GM18502 (cell line): ENCODE results near the gene ACOXL.

ENCODE experiments used
- ATAC-seq: cut with Tn5 transposase; IDR thresholded peaks from one replicate; pipeline ENCODE4 v1.9.1; 2021; ENCODE audit warnings: mild to moderate bottlenecking; ENCODE audit not compliant: unreplicated experiment, poor library complexity

The ACOXL gene

DNA sequence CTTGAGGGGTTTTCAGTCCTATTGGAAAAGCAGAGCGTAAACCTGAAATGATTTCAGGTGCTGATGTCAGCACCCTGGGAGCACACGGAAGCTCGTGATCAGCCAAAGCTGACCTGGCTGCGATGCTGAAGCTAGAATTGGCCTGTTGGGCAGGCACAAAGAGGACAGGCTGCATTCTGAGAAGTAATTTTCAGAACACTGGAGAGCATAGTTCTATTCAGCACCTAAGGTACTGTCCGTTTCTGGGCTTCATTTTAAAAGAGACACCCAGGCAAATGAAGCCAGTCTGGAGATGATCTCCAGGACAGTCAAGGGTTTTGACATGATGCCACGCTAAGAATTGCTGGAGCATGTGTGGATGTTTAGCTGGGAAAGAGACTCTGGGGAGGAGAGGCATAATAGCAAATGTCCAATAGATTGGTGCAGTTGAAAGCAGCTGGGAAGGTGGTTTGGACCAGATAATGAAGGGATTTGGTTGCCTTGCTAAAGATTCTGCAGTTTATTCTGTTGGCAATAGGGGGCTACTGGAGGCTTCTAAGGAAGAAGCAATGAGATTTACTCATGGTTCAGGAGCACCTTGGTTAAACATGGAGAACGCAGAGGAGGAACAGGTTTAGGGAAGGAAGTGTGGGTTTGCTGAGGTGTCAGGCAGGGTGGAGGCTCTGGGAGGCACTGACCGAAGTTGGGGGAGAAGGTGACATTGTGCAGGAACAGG lies 86.6 kb downstream of the ACOXL start:
- no peak for ATAC-seq

DNA sequence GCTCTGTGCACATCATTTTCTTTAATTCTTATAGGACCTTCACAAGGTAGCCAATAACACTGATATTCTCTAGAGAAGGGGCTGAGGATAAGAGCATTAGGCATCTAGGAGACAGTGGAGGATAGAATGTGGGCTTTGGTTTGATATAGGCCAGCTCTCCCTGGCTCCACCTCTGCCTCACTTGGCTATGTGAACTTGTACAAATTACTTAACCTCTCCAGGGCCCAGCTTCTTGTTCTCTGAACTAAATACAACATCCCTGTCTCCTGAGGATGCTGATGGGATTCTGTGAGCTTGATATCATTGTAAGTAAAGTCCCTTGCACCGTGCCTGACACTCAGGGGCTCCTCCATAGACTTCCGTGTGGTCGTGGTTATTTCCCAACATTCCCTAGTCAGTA lies 87.3 kb downstream of the ACOXL start:
- ATAC-seq, result no peak

DNA sequence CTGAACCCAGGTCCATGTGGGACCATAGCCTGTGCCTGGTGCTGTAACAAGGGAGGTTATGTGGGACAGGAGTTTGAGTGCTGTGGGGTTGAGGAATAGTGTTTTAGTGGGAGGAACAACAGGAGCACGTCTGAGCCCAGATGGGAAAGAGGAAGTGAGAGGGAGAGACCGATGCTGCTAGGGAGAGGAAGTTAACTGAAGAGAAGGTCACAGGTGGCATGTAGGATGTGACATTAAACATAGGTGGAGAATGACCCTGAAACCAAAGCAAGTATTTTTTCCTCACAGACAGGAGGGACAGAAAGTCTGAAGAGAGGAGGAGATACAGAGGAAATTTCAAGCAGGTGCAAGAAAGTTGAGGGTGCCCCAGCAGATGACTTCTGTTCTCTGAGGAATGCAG lies 87.8 kb downstream of the ACOXL start:
- no peak for ATAC-seq

DNA sequence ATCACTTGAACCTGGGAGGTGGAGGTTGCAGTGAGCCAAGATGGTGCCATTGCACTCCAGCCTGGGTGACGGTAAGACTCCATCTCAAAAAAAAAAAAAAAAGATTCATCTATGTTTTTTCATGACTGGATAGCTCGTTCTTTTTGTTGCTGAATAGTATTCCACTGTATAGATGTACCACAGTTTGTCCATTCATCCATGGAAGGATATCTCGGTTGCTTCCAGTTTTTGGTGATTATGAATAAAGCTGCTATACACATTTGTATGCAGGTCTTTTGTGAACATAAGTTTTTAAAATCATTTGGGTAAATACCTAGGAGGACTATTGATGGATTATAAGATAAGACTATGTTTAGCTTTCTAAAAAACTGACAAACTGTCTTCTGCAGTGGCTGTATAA lies 90.8 kb downstream of the ACOXL start:
- no peak for ATAC-seq

GRCh38 chr2:110827511-110827910 lies 95.1 kb downstream of the ACOXL start:
- ATAC-seq, result no peak

DNA sequence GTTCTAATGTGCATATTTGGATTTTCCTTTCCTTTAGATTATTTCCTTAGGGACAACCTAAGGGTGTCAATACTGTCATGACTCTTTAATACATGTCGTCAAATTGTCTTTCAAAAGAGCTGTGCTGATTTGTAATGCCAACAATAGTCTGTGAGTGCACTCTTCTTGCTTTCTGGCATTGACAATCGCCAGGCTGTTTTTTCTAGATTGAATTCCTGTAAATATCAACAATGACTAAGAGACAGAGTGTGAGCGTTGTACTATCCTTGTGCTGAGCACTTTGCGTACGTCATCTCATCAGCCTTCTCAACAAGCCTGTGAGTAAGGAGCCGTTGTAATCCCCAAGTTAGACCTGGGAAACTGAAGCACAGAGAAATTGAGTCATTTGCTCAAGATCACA lies 96.0 kb downstream of the ACOXL start:
- no peak for ATAC-seq

DNA sequence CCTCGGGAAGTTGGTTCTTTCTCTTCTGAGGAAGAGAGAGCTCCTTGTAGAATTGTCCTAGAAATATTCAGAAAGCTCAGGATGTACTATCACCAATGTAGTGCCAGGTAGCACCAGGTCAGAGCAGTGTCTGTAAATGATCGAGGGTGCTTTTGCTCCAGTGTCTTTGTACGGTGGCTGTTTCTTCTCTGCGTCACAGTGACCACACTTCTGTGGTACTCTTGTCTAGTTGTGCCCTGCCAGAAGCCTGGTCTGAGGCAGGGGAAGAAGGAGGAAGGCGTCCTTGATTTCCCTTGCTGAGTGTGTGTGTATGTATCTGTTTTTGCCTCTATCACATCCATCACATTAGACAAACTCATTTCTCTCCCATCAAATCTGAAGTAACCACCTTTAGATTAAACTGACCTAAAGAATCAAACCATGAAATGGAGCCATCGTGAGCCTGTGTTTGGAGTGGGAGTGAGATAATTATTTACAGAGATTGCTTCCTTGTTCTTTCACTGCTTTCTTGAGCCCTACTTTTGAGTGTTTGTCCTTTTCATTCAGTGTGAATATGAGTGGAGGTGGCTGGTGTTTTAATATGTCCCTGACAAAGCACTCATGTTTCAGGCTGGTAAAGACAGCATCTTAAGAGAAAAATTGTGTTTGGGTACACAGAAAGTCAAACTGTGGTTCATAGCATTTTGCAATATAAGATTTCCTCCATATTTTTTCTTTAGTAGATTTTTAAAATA lies 97.2 kb downstream of the ACOXL start:
- ATAC-seq, result no peak

GRCh38 chr2:110832740-110833139 lies 100.4 kb downstream of the ACOXL start:
- no peak for ATAC-seq

DNA sequence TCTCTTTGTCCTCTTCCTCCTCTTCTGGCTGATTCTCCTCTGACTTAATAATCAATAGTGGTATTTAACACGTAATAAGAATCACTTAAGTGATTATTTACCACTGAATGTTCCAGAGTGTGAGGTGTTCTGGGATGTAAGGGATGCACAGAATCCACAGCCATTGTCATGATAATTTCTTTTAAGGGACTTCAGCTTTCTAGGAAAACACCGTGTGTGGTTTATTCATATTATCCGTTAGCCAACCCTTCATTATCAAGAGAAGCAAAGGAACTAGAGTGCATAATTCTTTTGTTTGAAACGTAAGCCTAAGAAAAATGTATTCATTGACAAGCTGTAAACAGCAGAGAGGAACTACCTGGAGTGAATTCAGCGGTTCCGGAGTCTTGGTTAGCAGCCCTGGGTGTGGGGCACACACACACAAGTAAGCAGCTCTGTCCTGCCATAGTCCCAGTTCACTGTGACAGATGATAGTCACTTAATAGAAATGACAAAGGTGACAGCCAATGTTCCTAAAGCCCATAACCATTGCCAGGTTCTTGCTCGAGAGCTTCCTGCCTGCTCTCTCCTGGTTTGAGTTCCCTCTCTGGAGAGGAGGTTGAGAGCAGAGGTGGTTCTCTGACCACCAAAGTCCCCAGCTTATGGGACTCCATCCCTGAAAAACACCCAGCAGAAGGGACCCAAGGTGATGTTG lies 101.9 kb downstream of the ACOXL start:
- ATAC-seq, result no peak

DNA sequence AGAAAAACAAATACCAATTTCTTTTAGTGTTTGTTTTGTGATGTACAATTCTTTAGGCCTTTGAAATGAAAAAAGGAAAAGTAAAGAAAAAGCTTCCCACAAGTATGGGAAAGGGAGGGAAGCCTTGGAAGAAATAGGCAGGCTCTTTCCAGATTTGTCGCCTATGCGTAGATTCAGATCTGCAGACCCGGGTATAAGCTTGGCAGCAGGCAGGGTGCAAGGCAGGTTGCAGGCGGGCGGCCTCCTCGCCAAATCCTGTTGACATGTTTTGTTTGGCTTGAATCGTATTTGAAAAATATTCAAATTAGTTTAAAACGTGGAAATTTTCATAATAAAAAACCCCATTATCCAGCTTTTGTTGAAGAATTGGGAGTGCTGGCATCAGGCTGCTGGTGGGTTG lies 104.3 kb downstream of the ACOXL start:
- no peak for ATAC-seq

DNA sequence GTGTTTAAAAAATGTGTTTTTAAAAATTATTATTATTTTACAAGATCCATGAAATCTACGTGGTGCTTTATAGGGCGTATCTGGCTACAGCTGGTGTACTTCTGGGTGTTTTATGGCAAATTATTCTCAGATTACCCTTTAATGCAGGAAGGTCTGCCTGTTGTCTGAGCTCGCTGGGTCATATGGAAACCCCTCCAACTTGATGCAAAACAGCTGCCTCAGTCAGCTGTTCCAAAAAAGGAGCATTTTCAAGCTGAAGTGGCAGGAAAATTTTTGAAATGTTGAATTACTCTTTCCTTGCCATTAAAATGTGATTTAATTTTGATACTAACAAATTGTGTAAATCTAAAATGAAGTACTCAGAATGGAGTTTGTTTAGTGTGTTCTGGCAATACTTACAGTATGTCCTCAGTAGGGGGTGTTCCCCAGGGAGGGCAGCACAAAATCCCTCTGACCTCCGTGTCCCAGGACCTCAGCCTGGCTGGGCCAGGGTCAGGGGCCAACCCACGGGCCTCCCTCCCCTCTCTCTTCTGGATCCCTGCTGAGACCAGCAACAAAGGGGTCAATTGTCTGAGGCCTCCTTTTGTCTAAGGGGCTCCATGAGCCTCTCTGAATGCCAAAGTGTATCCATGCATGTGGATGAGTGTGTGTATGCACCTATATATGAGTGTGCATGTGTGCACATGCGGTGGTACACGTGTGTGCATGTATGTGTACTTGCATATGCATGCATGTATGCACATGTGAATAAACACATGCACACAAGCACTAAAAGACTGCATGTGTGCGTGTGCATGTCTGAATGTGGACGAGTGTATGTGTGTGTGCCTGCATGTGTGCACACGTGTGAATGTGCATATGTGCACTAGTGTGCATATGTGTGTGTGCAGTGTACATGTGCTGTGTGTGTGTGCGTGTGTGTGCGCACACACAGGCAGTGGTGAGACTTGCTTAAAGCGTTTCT lies 105.4 kb downstream of the ACOXL start:
- no peak for ATAC-seq

DNA sequence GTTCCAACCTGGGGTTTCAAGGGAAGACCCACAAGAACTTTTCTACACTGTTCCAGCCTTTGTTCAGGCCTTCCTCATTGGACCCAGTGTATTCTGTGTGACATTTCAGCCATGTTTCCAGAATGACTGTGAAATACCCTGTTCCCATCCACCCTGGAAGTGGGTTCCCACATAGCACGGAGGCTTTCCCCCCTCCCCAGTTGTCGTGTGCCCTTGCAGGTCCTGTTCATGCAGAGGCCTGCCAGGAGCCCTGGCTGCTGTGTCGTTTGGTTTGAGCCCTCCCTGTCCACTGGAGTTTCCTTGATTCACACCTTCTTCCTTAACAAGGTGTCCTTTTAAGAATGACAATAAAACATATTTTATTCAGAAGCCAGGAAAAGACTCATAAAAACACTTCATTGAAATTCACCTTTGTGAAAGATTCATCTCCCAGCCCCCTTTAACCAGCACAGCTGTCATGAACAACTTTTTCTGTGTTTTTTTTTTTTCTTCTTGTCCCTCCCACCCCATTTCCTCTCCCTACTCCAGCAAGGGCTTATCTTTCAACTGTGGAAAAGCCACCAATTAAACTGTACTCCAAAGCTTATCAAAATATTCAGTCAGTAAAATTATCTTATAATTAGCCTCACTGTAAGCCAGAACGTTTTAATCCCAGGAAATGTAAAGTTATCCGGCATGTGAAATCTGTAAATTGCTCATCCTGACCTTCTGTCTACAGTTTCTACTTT lies 106.4 kb downstream of the ACOXL start:
- ATAC-seq, result no peak

DNA sequence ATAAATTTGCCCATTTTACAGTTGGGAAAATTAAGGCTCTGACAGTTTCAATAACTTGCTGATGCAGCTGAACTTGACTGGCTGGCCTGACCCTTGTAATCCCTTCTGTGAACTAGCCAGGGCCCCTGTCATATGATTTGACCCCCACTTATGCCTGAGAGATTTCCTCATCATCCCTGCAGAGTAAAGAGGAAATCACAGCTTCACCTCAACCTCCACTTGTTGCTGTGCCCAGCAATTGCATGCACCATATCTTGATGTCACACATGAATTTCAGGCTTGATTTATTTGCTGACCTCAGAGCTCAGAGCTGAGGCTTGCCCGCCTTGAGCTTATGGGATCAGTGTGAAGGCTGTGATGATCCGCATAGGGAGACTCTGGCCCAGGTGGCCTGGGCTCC lies 108.1 kb downstream of the ACOXL start:
- no peak for ATAC-seq

GRCh38 chr2:110842048-110842447 lies 109.7 kb downstream of the ACOXL start:
- ATAC-seq, result no peak

DNA sequence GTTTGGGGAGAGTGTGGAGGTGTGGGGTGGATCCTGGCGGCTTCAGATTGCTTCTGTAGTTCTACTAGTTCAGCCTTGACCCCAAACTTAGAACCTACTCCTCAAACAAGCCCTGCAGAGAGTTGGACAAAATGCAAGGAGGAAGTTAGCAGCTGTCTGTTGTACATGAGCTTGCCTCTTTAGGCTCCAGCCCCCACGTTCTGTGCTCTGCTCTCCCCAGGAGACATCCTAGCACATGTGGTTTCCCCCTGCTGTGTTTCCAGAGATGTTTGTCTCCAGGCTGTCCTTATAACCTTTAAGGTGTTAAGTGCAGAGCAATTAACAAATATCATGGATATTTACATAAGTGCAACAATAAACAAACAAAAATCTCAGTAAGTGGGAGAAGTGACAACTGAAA lies 111.1 kb downstream of the ACOXL start:
- ATAC-seq, result no peak

DNA sequence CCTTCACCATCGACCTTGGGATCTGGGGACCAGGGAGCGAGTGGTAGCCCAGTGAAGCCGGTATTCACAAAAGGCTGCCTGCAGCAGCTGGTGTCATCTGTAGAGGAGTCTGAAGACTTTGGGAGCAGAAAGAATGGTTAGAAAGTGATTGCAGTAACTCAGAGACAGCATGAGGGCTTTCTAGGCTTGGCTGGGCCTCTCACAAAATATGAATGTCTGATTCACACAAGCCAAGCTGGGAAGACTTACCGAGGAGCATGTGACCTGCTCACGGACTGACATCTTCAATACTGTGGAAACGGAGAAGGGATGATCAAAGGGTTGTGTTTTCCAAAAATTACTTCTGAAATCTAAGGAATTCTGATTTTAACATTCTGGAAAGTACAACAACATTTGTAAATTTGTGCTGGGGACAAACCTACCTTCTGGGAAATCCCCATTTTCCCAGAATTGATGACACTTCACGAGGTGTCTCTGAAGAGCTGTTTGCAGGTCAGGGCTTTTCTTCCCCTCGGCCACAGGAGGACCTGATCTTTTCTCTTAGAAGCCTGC lies 111.7 kb downstream of the ACOXL start:
- ATAC-seq, result no peak

DNA sequence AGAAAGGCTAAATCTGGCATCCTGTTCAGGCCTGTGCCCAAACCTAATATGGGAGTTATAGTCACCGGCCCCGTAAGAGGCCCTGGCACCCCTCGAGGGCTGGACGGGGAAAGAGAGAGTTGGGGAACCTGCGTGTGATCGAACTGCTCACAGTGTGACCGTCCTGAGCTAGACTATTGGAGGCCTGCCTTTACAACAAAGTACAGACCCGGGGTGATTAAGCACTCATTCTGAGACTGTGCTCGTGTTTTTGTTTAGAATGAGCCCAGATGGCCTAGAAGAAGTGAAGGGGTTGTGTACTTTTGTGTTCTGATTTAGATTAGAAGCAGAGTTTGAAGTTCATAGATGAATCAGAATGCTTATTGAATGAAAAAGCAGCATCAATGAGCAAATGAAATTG lies 115.3 kb downstream of the ACOXL start:
- ATAC-seq, result no peak

- ATAC-seq, result no peak
Observed at GRCh38 chr2:110848071-110848470, 115.7 kb downstream of the ACOXL start.

DNA sequence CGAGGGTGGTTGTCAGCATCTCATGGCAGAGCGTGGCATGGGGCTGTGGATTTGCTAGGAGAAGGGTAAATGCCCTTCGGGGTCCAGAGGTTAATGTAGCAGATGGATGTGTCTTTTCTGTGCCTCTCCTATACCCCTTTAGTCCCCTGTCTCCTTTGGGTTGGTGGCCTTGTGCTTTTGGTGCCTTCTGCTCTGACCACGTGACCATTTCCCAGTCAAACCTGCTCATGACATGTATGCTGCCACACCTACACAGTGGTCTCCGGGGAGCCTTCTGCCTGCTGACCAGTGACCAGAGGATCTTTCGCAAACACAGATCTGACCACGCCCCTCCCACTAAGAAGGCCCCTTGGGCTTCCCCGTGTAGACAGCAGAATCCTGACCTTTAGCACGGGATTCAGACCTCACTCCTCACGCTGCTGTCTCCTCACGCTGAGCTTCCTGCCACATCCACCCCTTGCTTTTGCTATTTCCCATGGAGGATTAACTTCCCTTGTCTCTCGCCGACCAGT lies 116.2 kb downstream of the ACOXL start:
- no peak for ATAC-seq
